Bronchial epithelial cell (primary cell): ENCODE data around the gene LRMDA. TPM values are rescaled to one million over a fixed set of nuclear protein-coding genes. Genes with fewer than 3 reads are reported as not detected.

Experiments
- DNase-seq: peaks from one replicate; pipeline ENCODE4 v3.0.0-alpha.2; 2010; ENCODE audit warnings: low read depth
- FAIRE-seq: peaks from 2 replicates; lab custom pipeline; 2011; peaks lifted over from hg19 to GRCh38; lab: Jason Lieb, UNC
- H3K27me3 ChIP-seq: 2 replicates; pipeline ENCODE4 v1.5.1; 2011; ENCODE audit warnings: low read length; ENCODE audit not compliant: control insufficient read depth, insufficient read depth
- H3K36me3 ChIP-seq: 2 replicates; pipeline ENCODE4 v1.5.1; 2011; ENCODE audit warnings: low read length; ENCODE audit not compliant: control insufficient read depth, insufficient read depth
- H3K4me3 ChIP-seq: 2 replicates; pipeline ENCODE4 v1.5.1; 2011; ENCODE audit warnings: mild to moderate bottlenecking, low read depth, low read length, control low read depth
- CTCF ChIP-seq: IDR thresholded peaks from 2 replicates; pipeline ENCODE4 v1.5.1; 2011; ENCODE audit warnings: mild to moderate bottlenecking, moderate library complexity, low read length, control low read depth, inconsistent platforms; ENCODE audit not compliant: insufficient read depth, severe bottlenecking
- total RNA-seq: library from RNA; depleted of rRNA; stranded (reverse); fragments of >200 nt; gene quantifications from 2 replicates; pipeline ENCODE4 v1.2.1, GENCODE V29; 2014

The LRMDA gene
- total RNA-seq, 1 donor from 2014 or later, result 1.6 TPM

- H3K27me3 ChIP-seq, result no peaks in the 10 kb centered on the region
- peaks cover 2% of the 10 kb centered on the region for H3K36me3 ChIP-seq
Measured at GRCh38 chr10:75403939-75404814, 27.2 kb upstream of the LRMDA start.

GRCh38 chr10:75404815-75405597 lies 26.4 kb upstream of the LRMDA start:
- no peaks in the 10 kb centered on the region for H3K27me3 ChIP-seq
- DNase-seq, result no peak
- TF ChIP-seq CTCF, result no peak
- no peaks in the 10 kb centered on the region for H3K36me3 ChIP-seq
- no peak for FAIRE-seq
- H3K4me3 ChIP-seq, result peak overlapping the region; percentile 95

More at GRCh38 chr10:75403939-75404814, 27.2 kb upstream of the LRMDA start:
- TF ChIP-seq CTCF, result no peak
- H3K4me3 ChIP-seq, result peak overlapping the region; percentile 95
- DNase-seq (peak; percentile 51), FAIRE-seq (no peak)

GRCh38 chr10:75405598-75406461 lies 25.6 kb upstream of the LRMDA start:
- FAIRE-seq (no peak), DNase-seq (no peak)
- H3K36me3 ChIP-seq, result no peaks in the 10 kb centered on the region
- H3K4me3 ChIP-seq, result peak overlapping the region; percentile 4
- TF ChIP-seq CTCF, result no peak
- H3K27me3 ChIP-seq, result no peaks in the 10 kb centered on the region

GRCh38 chr10:75406462-75407223 lies 24.8 kb upstream of the LRMDA start:
- DNase-seq (no peak), FAIRE-seq (no peak)
- Histone ChIP-seq H3K4me3 (no peak overlapping the region), H3K36me3 (no peaks in the 10 kb centered on the region), H3K27me3 (no peaks in the 10 kb centered on the region)
- TF ChIP-seq CTCF, result no peak

GRCh38 chr10:75407224-75407712 lies 24.2 kb upstream of the LRMDA start:
- no peak for TF ChIP-seq CTCF
- no peak for FAIRE-seq
- H3K4me3 ChIP-seq, result peak overlapping the region; percentile 75
- no peak for DNase-seq
- H3K27me3 ChIP-seq, result no peaks in the 10 kb centered on the region
- no peaks in the 10 kb centered on the region for H3K36me3 ChIP-seq
